K562 (cell line): Measurements from ENCODE around the gene VWA3A.

Experiments
- BRF1 ChIP-seq: IDR thresholded peaks from 3 replicates; pipeline ENCODE4 v1.6.1; 2011; ENCODE audit warnings: borderline replicate concordance, mild to moderate bottlenecking; ENCODE audit not compliant: insufficient read length; ENCODE audit errors: extremely low read depth
- CTCF ChIP-seq, 3 experiments: IDR thresholded peaks in 2 of 3; conservative IDR thresholded peaks in 1 of 3; 2 replicates each; pipeline ENCODE4 v1.5.1; 2011 to 2012; ENCODE audit warnings: low read length in 3 of 3, mild to moderate bottlenecking in 3 of 3, control low read depth in 2 of 3, improper control_type of control experiment in 1 of 3, inconsistent platforms in 1 of 3, low read depth in 1 of 3, mixed read lengths in 1 of 3, moderate library complexity in 1 of 3; ENCODE audit not compliant: insufficient read depth in 2 of 3
- HSF4 ChIP-seq: fragments of 250-450 bp; sonication (Bioruptor Pico); IDR thresholded peaks from 2 replicates; pipeline ENCODE4 v2.1.2; 2022; ENCODE audit warnings: mild to moderate bottlenecking, moderate library complexity, borderline replicate concordance
- JUND ChIP-seq, 2 experiments: IDR thresholded peaks; 2 replicates in 1 of 2; 3 replicates in 1 of 2; pipeline ENCODE4 v1.6.1; 2011; ENCODE audit warnings: borderline replicate concordance in 2 of 2, low read depth in 2 of 2, low read length in 2 of 2, improper control_type of control experiment in 1 of 2, missing biosample characterization in 1 of 2, missing genetic modification characterization in 1 of 2, missing genetic modification reagents in 1 of 2
- MYC ChIP-seq, 2 experiments: fragments of 250-450 bp in 1 of 2; sonication (Bioruptor Pico) in 1 of 2; IDR thresholded peaks; 2 replicates each; pipeline versions ENCODE4 v1.5.1 to v1.6.1; 2012 to 2021; ENCODE audit warnings: low read depth in 2 of 2, borderline replicate concordance in 1 of 2, improper control_type of control experiment in 1 of 2, low read length in 1 of 2, mild to moderate bottlenecking in 1 of 2, moderate library complexity in 1 of 2
- MYNN ChIP-seq, 2 experiments: sonication (generic); formaldehyde crosslinking in 1 of 2; IDR thresholded peaks; 2 replicates each; pipeline versions ENCODE4 v1.5.0 to v1.6.1; 2016 to 2020; ENCODE audit warnings: antibody characterized with exemption in 1 of 2, missing genetic modification reagents in 1 of 2
- SETDB1 ChIP-seq: IDR thresholded peaks from one replicate; pipeline ENCODE4 v1.6.1; 2012; ENCODE audit warnings: low read length, control low read depth, inconsistent platforms
- SIN3B ChIP-seq: fragments of 450-650 bp; IDR thresholded peaks from 2 replicates; pipeline ENCODE4 v1.6.1; 2017; ENCODE audit warnings: low read depth, mild to moderate bottlenecking, moderate library complexity
- TAF7 ChIP-seq: fragments of 450-650 bp; IDR thresholded peaks from 2 replicates; pipeline ENCODE4 v1.6.1; 2016; ENCODE audit warnings: missing genetic modification characterization, missing compliant biosample characterization
- THRAP3 ChIP-seq: fragments of 450-650 bp; IDR thresholded peaks from 2 replicates; pipeline ENCODE4 v1.6.1; 2016; ENCODE audit warnings: mild to moderate bottlenecking, inconsistent platforms, borderline replicate concordance
- VEZF1 ChIP-seq: fragments of 200-800 bp; sonication (Bioruptor generic); IDR thresholded peaks from 2 replicates; pipeline ENCODE4 v1.6.1; 2017; ENCODE audit warnings: missing genetic modification characterization, missing compliant biosample characterization
- ZNF232 ChIP-seq: sonication (generic); formaldehyde crosslinking; IDR thresholded peaks from 2 replicates; pipeline ENCODE4 v1.8.0; 2022; ENCODE audit warnings: mild to moderate bottlenecking, missing genetic modification reagents
- TF ChIP-seq, protein P1 (sequence below): sonication (generic); formaldehyde crosslinking; IDR thresholded peaks from 2 replicates; pipeline ENCODE4 v1.9.0; 2022; ENCODE audit warnings: mild to moderate bottlenecking, missing genetic modification reagents
- TF ChIP-seq, protein P2 (sequence below), 2 experiments: fragments of 450-650 bp; formaldehyde crosslinking in 1 of 2; IDR thresholded peaks; 2 replicates each; pipeline versions ENCODE4 v1.4.0 to v1.6.1; 2014 to 2020; ENCODE audit warnings: mild to moderate bottlenecking in 2 of 2, borderline replicate concordance in 1 of 2, low read depth in 1 of 2

DNA sequence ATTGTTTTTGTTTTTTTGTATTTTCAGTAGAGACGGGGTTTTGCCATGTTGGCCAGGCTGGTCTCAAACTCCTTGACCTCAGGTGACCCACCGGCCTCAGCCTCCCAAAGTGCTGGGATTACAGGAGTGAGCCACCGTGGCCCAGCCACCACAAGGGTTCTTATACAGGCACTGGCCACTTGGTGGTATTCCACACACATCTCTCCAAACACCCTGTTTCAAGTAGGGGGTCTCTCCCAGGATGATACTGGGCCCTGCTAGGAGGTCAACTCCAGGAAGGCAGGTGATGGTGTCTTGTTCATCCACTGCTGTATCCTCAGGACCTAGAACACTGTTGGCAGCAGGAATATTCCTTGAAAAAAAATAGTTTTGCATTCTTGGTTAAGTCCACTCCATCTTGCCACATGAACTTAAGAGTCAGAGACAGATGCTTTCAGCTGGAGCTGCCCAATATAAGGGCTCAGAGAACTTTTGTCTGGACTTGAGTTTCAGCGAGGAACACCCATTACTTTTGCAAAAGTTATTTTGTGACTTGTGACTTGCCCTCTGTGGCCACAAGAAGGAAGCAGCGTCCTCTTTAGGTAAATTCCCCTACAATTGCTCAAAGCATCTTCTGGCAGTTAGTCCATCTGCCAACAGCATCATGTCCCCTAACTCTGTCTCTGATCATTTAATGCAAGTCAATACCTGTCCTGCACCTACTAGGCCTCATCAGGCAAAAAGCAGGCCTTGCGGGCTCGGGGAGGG, 106.4 kb downstream of the VWA3A start:
- no peak for TF ChIP-seq SIN3B
- peak; percentile 21 to 47 (median 36); a peak in 3 of 6 replicates for TF ChIP-seq CTCF (IDR thresholded peaks at IDR 0.05 in 2 of 3, conservative IDR thresholded peaks at IDR 0.05 in 1 of 3; ENCODE audit: insufficient read depth in 2 of 3, low read depth in 1 of 3, low read length in 3 of 3)
- no peak for TF ChIP-seq ZNF232 (CRISPR knock-in tag)
- TF ChIP-seq VEZF1 (CRISPR knock-in tag) = no peak
- no peak for TF ChIP-seq MYC (IDR thresholded peaks at IDR 0.05; ENCODE audit: low read depth, low read length)
- no peak for TF ChIP-seq MYC (CRISPR knock-in tag; IDR thresholded peaks at IDR 0.05; ENCODE audit: borderline replicate concordance, low read depth)
- TF ChIP-seq JUND (IDR thresholded peaks at IDR 0.05; ENCODE audit: borderline replicate concordance, low read depth, low read length) = no peak
- TF ChIP-seq JUND (tag; IDR thresholded peaks at IDR 0.05; ENCODE audit: borderline replicate concordance, low read depth, low read length) = no peak
- TF ChIP-seq, protein P1, sequence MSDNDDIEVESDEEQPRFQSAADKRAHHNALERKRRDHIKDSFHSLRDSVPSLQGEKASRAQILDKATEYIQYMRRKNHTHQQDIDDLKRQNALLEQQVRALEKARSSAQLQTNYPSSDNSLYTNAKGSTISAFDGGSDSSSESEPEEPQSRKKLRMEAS (CRISPR knock-in tag) = no peak
- no peak for TF ChIP-seq SETDB1
- TF ChIP-seq BRF1 = no peak
- TF ChIP-seq MYNN (IDR thresholded peaks at IDR 0.05) = no peak
- no peak for TF ChIP-seq MYNN (CRISPR knock-in tag; IDR thresholded peaks at IDR 0.05)
- TF ChIP-seq TAF7 (tag) = no peak
- TF ChIP-seq HSF4 (CRISPR knock-in tag) = no peak
- no peak for TF ChIP-seq THRAP3
- TF ChIP-seq, protein P2, sequence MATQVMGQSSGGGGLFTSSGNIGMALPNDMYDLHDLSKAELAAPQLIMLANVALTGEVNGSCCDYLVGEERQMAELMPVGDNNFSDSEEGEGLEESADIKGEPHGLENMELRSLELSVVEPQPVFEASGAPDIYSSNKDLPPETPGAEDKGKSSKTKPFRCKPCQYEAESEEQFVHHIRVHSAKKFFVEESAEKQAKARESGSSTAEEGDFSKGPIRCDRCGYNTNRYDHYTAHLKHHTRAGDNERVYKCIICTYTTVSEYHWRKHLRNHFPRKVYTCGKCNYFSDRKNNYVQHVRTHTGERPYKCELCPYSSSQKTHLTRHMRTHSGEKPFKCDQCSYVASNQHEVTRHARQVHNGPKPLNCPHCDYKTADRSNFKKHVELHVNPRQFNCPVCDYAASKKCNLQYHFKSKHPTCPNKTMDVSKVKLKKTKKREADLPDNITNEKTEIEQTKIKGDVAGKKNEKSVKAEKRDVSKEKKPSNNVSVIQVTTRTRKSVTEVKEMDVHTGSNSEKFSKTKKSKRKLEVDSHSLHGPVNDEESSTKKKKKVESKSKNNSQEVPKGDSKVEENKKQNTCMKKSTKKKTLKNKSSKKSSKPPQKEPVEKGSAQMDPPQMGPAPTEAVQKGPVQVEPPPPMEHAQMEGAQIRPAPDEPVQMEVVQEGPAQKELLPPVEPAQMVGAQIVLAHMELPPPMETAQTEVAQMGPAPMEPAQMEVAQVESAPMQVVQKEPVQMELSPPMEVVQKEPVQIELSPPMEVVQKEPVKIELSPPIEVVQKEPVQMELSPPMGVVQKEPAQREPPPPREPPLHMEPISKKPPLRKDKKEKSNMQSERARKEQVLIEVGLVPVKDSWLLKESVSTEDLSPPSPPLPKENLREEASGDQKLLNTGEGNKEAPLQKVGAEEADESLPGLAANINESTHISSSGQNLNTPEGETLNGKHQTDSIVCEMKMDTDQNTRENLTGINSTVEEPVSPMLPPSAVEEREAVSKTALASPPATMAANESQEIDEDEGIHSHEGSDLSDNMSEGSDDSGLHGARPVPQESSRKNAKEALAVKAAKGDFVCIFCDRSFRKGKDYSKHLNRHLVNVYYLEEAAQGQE (IDR thresholded peaks at IDR 0.05; ENCODE audit: borderline replicate concordance) = no peak
- TF ChIP-seq, protein P2 (CRISPR knock-in tag; IDR thresholded peaks at IDR 0.05; ENCODE audit: low read depth) = no peak
